ENCODE measurements around the gene JMJD6. TPM values are rescaled to one million over a fixed set of nuclear protein-coding genes. Genes with fewer than 3 reads are reported as not detected.
A peak's percentile ranks its signal among the peaks of the same experiment; 100 is the strongest.
"Not testable (repeated sequence)": the region's sequence is repeated elsewhere in the genome, so short reads cannot be mapped to it uniquely, and the experiment has no call there.

Gene JMJD6
- total RNA-seq, 1 donor from 2014 or later, result 84.9 TPM

DNA sequence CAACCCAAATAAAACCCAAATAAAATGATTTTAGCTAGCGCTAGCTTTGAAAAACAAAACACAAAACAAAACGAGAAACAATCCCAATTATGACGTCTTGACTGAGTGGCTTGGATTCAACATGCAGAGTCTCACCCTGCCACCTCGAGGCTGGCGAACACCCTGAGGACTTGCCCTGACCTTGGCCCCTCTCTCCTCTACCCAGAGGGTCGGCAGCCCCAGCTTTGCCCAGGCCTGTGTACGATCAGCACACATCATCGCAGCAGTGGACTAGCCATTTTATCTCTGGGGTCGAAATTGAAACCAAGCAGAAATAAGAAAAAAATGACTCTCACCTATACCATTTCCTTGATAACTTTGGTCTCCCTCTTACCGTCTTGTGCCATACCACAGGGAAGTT lies 4.9 kb downstream of the JMJD6 start:
- DNase-seq (ENCODE audit: low spot score), result no peak
- H3K27ac Mint-ChIP-seq, result no peak overlapping the region
- H3K9me3 Mint-ChIP-seq, result no peaks in the 10 kb centered on the region
- no peaks in the 10 kb centered on the region for H3K27me3 Mint-ChIP-seq (ENCODE audit: low read depth)
- H3K36me3 Mint-ChIP-seq (ENCODE audit: low read depth), result peaks cover 90% of the 10 kb centered on the region
- H3K4me3 Mint-ChIP-seq (ENCODE audit: low read depth), result no peak overlapping the region
- intact Hi-C loops (cut with micrococcal nuclease), result no loop called here
- H3K4me1 Mint-ChIP-seq (ENCODE audit: low read depth), result peaks cover 15% of the 10 kb centered on the region

DNA sequence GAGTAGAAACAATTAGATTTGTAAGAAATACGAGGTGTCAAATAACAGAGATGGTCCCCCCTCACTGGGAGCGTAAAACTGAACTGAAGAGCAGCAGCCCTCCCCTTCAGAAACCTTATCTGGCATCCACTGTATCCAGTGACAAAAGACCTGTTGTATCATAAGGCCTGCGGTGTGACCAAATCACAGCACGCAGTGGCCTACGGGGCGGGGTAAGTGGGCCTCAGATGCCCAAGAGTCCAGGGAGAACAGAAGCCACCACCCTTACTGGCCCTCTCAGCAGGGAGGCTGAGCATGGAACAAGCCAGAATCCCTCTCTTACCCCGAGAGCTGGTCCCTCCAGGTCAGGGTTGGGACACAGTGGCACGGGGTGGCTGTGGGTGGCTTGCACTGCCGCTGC lies 5.5 kb downstream of the JMJD6 start:
- Mint-ChIP-seq H3K27ac (no peak overlapping the region), H3K9me3 (no peaks in the 10 kb centered on the region), H3K4me1 (ENCODE audit: low read depth) (peaks cover 20% of the 10 kb centered on the region), H3K27me3 (ENCODE audit: low read depth) (no peaks in the 10 kb centered on the region), H3K36me3 (ENCODE audit: low read depth) (peaks cover 92% of the 10 kb centered on the region), H3K4me3 (ENCODE audit: low read depth) (no peak overlapping the region)
- DNase-seq (ENCODE audit: low spot score), result no peak
- intact Hi-C loops (cut with micrococcal nuclease), result no loop called here

DNA sequence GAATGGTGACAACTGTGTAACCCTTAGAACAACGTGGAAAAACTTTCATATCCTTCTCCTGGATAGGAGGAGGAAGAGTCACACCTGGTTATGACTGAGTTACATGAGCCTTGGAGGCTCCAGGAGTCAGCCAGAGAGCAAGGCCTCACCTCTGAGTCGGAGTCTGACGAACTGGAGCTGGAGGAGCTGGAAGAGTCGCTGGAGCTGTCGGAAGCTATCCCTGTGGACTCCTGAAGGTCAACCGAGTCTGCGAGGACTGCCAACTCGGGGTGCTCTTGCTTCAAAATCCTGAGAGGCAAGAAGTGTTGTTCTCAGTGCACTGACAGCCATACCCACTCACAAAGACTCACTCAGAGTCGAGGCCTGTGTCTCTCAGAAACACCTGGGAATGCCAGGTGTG lies 6.2 kb downstream of the JMJD6 start:
- intact Hi-C loops (cut with micrococcal nuclease), result no loop called here
- Mint-ChIP-seq H3K4me1 (ENCODE audit: low read depth) (peaks cover 24% of the 10 kb centered on the region), H3K36me3 (ENCODE audit: low read depth) (peaks cover 92% of the 10 kb centered on the region), H3K9me3 (no peaks in the 10 kb centered on the region), H3K27ac (no peak overlapping the region), H3K4me3 (ENCODE audit: low read depth) (no peak overlapping the region), H3K27me3 (ENCODE audit: low read depth) (no peaks in the 10 kb centered on the region)
- DNase-seq (ENCODE audit: low spot score), result no peak

- H3K9me3 Mint-ChIP-seq, result no peaks in the 10 kb centered on the region
- DNase-seq (ENCODE audit: low spot score), result no peak
- H3K4me3 Mint-ChIP-seq (ENCODE audit: low read depth), result no peak overlapping the region
- H3K4me1 Mint-ChIP-seq (ENCODE audit: low read depth), result peaks cover 30% of the 10 kb centered on the region
- intact Hi-C loops (cut with micrococcal nuclease), result loop anchor here (10.0 kb wide), 1 partner anchor 164 kb away; no protein-coding TSS in a partner anchor
- H3K27ac Mint-ChIP-seq, result no peak overlapping the region
- H3K27me3 Mint-ChIP-seq (ENCODE audit: low read depth), result no peaks in the 10 kb centered on the region
- peaks cover 91% of the 10 kb centered on the region for H3K36me3 Mint-ChIP-seq (ENCODE audit: low read depth)
These were observed 7.9 kb downstream of the JMJD6 start for GRCh38 chr17:76718516-76718915.

DNA sequence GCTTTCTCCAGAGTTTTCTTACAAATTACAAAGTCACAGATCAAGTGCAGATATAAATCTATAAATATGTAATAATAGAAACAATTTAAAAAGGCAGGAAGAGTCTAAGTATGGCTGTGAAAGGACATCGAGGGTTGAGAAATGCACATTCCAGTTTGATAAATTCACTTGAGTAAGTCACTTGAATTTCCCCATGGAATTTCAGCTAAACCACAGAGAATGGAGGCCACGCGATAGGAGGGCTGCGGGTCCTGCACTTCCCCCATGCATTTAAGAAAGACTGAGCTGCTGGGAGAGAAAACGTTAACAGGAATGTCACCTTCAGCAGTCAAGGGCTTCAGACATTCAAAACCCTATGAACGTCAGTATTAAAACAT lies 9.6 kb downstream of the JMJD6 start:
- peaks cover 28% of the 10 kb centered on the region for H3K4me1 Mint-ChIP-seq (ENCODE audit: low read depth)
- DNase-seq (ENCODE audit: low spot score), result no peak
- H3K4me3 Mint-ChIP-seq (ENCODE audit: low read depth), result no peak overlapping the region
- intact Hi-C loops (cut with micrococcal nuclease), result loop anchor here (10.0 kb wide), 1 partner anchor 162 kb away; no protein-coding TSS in a partner anchor
- H3K36me3 Mint-ChIP-seq (ENCODE audit: low read depth), result peaks cover 83% of the 10 kb centered on the region
- no peaks in the 10 kb centered on the region for H3K9me3 Mint-ChIP-seq
- no peak overlapping the region for H3K27ac Mint-ChIP-seq
- no peaks in the 10 kb centered on the region for H3K27me3 Mint-ChIP-seq (ENCODE audit: low read depth)

GRCh38 chr17:76716146-76716838 lies 10.1 kb downstream of the JMJD6 start:
- intact Hi-C loops (cut with micrococcal nuclease), result loop anchor here (10.0 kb wide), 1 partner anchor 161 kb away; no protein-coding TSS in a partner anchor
- Mint-ChIP-seq H3K27ac (peak overlapping the region; percentile 77), H3K27me3 (ENCODE audit: low read depth) (no peaks in the 10 kb centered on the region), H3K4me1 (ENCODE audit: low read depth) (peaks cover 29% of the 10 kb centered on the region), H3K4me3 (ENCODE audit: low read depth) (peak overlapping the region; percentile 22), H3K36me3 (ENCODE audit: low read depth) (peaks cover 78% of the 10 kb centered on the region), H3K9me3 (no peaks in the 10 kb centered on the region)
- peak; percentile 35 for DNase-seq (ENCODE audit: low spot score)

GRCh38 chr17:76715496-76715830 lies 10.9 kb downstream of the JMJD6 start:
- intact Hi-C loops (cut with micrococcal nuclease), result loop anchor here (1.0 to 10.0 kb wide), 2 partner anchors 11 to 161 kb away; partner anchors contain the start of genes JMJD6 and METTL23
- no peaks in the 10 kb centered on the region for H3K9me3 Mint-ChIP-seq
- H3K27ac Mint-ChIP-seq, result peak overlapping the region; percentile 77
- H3K4me1 Mint-ChIP-seq (ENCODE audit: low read depth), result peaks cover 32% of the 10 kb centered on the region
- DNase-seq (ENCODE audit: low spot score), result no peak
- no peak overlapping the region for H3K4me3 Mint-ChIP-seq (ENCODE audit: low read depth)
- no peaks in the 10 kb centered on the region for H3K27me3 Mint-ChIP-seq (ENCODE audit: low read depth)
- H3K36me3 Mint-ChIP-seq (ENCODE audit: low read depth), result peaks cover 69% of the 10 kb centered on the region

GRCh38 chr17:76714822-76715495 lies 11.4 kb downstream of the JMJD6 start:
- intact Hi-C loops (cut with micrococcal nuclease), result loop anchor here (1.0 to 10.0 kb wide), 2 partner anchors 11 to 160 kb away; partner anchors contain the start of genes JMJD6 and METTL23
- peak overlapping the region; percentile 15 for H3K27ac Mint-ChIP-seq
- no peaks in the 10 kb centered on the region for H3K27me3 Mint-ChIP-seq (ENCODE audit: low read depth)
- H3K4me3 Mint-ChIP-seq (ENCODE audit: low read depth), result no peak overlapping the region
- H3K4me1 Mint-ChIP-seq (ENCODE audit: low read depth), result peaks cover 32% of the 10 kb centered on the region
- H3K36me3 Mint-ChIP-seq (ENCODE audit: low read depth), result peaks cover 64% of the 10 kb centered on the region
- DNase-seq (ENCODE audit: low spot score), result peak; percentile 53
- no peaks in the 10 kb centered on the region for H3K9me3 Mint-ChIP-seq

- DNase-seq (ENCODE audit: low spot score), result no peak
- Mint-ChIP-seq H3K9me3 (no peaks in the 10 kb centered on the region), H3K36me3 (ENCODE audit: low read depth) (peaks cover 58% of the 10 kb centered on the region), H3K27me3 (ENCODE audit: low read depth) (no peaks in the 10 kb centered on the region), H3K27ac (no peak overlapping the region), H3K4me3 (ENCODE audit: low read depth) (no peak overlapping the region), H3K4me1 (ENCODE audit: low read depth) (peaks cover 32% of the 10 kb centered on the region)
- intact Hi-C loops (cut with micrococcal nuclease), result loop anchor here (10.0 kb wide), 1 partner anchor 160 kb away; no protein-coding TSS in a partner anchor
These were observed 12.1 kb downstream of the JMJD6 start for GRCh38 chr17:76714336-76714735.

- Mint-ChIP-seq H3K36me3 (ENCODE audit: low read depth) (peaks cover 52% of the 10 kb centered on the region), H3K4me3 (ENCODE audit: low read depth) (no peak overlapping the region)
These were observed 12.6 kb downstream of the JMJD6 start for GRCh38 chr17:76713765-76714164.

GRCh38 chr17:76712321-76712720 lies 14.1 kb downstream of the JMJD6 start:
- Mint-ChIP-seq H3K4me3 (ENCODE audit: low read depth) (peak overlapping the region; percentile 2), H3K36me3 (ENCODE audit: low read depth) (peaks cover 42% of the 10 kb centered on the region), H3K4me1 (ENCODE audit: low read depth) (peaks cover 37% of the 10 kb centered on the region)
- not testable (repeated sequence) for H3K9me3 Mint-ChIP-seq; H3K27ac Mint-ChIP-seq; DNase-seq (ENCODE audit: low spot score); H3K27me3 Mint-ChIP-seq (ENCODE audit: low read depth)
- intact Hi-C loops (cut with micrococcal nuclease), result loop anchor here (10.0 kb wide), 1 partner anchor 158 kb away; no protein-coding TSS in a partner anchor

More at GRCh38 chr17:76713765-76714164, 12.6 kb downstream of the JMJD6 start:
- intact Hi-C loops (cut with micrococcal nuclease), result loop anchor here (10.0 kb wide), 1 partner anchor 159 kb away; no protein-coding TSS in a partner anchor
- H3K4me1 Mint-ChIP-seq (ENCODE audit: low read depth), result peaks cover 32% of the 10 kb centered on the region
- H3K27me3 Mint-ChIP-seq (ENCODE audit: low read depth), result peaks cover 2% of the 10 kb centered on the region
- no peak for DNase-seq (ENCODE audit: low spot score)
- H3K27ac Mint-ChIP-seq, result no peak overlapping the region
- no peaks in the 10 kb centered on the region for H3K9me3 Mint-ChIP-seq

DNA sequence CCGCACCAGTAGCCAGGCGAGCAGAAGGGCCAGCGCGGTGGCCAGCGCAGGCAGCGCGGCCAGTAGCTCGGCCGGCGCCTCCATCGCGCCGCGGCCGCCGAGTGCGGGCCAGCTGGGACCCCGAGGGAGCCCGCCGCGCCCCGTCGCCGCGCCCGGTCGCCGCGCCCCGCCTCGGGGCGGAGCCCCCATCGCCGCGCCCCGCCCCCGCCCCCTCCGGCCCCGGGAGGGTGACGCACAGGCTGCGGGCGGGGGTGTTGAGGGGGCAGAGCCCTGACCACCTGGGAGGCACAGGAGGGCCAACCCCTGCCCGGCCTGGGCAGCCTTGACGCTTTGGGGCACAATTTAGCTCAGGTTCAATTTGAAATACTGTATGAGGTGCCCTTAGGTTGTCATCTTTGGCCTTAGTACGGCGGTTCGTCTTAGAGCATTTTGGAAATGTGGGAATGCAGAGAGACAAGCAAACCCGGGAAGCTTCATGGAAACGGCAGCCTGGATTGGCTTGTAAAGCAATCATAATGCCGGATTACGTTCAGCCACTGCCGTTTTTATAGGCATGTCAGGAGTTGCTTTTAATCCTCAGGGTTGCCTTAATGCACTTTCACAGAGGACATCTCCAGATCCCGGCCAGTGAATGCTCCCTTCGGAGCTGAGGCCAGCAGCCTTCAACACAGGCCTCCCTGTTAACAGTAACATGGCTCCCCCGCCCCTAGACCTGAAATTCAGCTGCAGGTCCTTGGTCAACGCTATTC lies 15.4 kb downstream of the JMJD6 start, which contains the start of gene MXRA7:
TSS of gene MXRA7 (minus strand) at position 103 of the 749 bp plus-strand sequence. CDS start at position 84, 19 bp downstream.
- DNase-seq (ENCODE audit: low spot score), result peak; percentile 38
- intact Hi-C loops (cut with micrococcal nuclease), result loop anchor here (2.0 to 10.0 kb wide), 2 partner anchors 16 to 156 kb away; partner anchors contain the start of genes JMJD6 and METTL23
- Mint-ChIP-seq H3K27me3 (ENCODE audit: low read depth) (peaks cover 3% of the 10 kb centered on the region), H3K4me3 (ENCODE audit: low read depth) (peak within 1 kb of the TSS; percentile 73), H3K36me3 (ENCODE audit: low read depth) (peaks cover 30% of the 10 kb centered on the region), H3K27ac (no peak within 1 kb of the TSS), H3K9me3 (no peaks in the 10 kb centered on the region), H3K4me1 (ENCODE audit: low read depth) (peaks cover 32% of the 10 kb centered on the region)
